Measurements from ENCODE around the gene HIVEP3.

Gene HIVEP3

GRCh38 chr1:41812051-41812450 is 106.7 kb downstream of the HIVEP3 start:
- peak; percentile 48 for DNase-seq (ENCODE audit: low read depth)

- peak; percentile 45 for DNase-seq (ENCODE audit: low read depth)
These were observed 107.5 kb downstream of the HIVEP3 start for GRCh38 chr1:41811051-41811795.

- DNase-seq (ENCODE audit: low read depth), result no peak
These were observed 108.3 kb downstream of the HIVEP3 start for GRCh38 chr1:41810446-41810845.

GRCh38 chr1:41809692-41810091 is 109.0 kb downstream of the HIVEP3 start:
- no peak for DNase-seq (ENCODE audit: low read depth)

GRCh38 chr1:41807390-41807789 is 111.3 kb downstream of the HIVEP3 start:
- DNase-seq (ENCODE audit: low read depth), result no peak

- peak; percentile 85 for DNase-seq (ENCODE audit: low read depth)
These were observed 112.1 kb downstream of the HIVEP3 start for GRCh38 chr1:41806472-41807155.

GRCh38 chr1:41805771-41806471 is 112.8 kb downstream of the HIVEP3 start:
- peak; percentile 71 for DNase-seq (ENCODE audit: low read depth)

GRCh38 chr1:41804176-41804575 is 114.5 kb downstream of the HIVEP3 start:
- DNase-seq (ENCODE audit: low read depth), result no peak

GRCh38 chr1:41803656-41804055 is 115.1 kb downstream of the HIVEP3 start:
- no peak for DNase-seq (ENCODE audit: low read depth)

GRCh38 chr1:41802532-41803501 is 115.9 kb downstream of the HIVEP3 start:
- DNase-seq (ENCODE audit: low read depth), result no peak

GRCh38 chr1:41800311-41800829 is 118.4 kb downstream of the HIVEP3 start:
- DNase-seq (ENCODE audit: low read depth), result no peak

GRCh38 chr1:41799723-41800122 is 119.0 kb downstream of the HIVEP3 start:
- no peak for DNase-seq (ENCODE audit: low read depth)

GRCh38 chr1:41799205-41799604 is 119.5 kb downstream of the HIVEP3 start:
- no peak for DNase-seq (ENCODE audit: low read depth)

GRCh38 chr1:41795205-41795762 is 123.4 kb downstream of the HIVEP3 start:
- DNase-seq (ENCODE audit: low read depth), result no peak

GRCh38 chr1:41794031-41794430 is 124.7 kb downstream of the HIVEP3 start:
- no peak for DNase-seq (ENCODE audit: low read depth)

- no peak for DNase-seq (ENCODE audit: low read depth)
These were observed 126.3 kb downstream of the HIVEP3 start for GRCh38 chr1:41792485-41792770.

GRCh38 chr1:41791667-41792484 is 126.8 kb downstream of the HIVEP3 start:
- DNase-seq (ENCODE audit: low read depth), result peak; percentile 47

GRCh38 chr1:41790351-41790750 is 128.4 kb downstream of the HIVEP3 start:
- no peak for DNase-seq (ENCODE audit: low read depth)

GRCh38 chr1:41789661-41790330 is 128.9 kb downstream of the HIVEP3 start:
- no peak for DNase-seq (ENCODE audit: low read depth)

GRCh38 chr1:41788427-41788826 is 130.3 kb downstream of the HIVEP3 start:
- no peak for DNase-seq (ENCODE audit: low read depth)
